Astrocyte (in vitro differentiated cells and primary cell): ENCODE data around the gene CDH23. TPM values are rescaled to one million over a fixed set of nuclear protein-coding genes. Genes with fewer than 3 reads are reported as not detected.

Source experiments
- DNase-seq: peaks from one replicate; pipeline ENCODE4 v3.0.0-alpha.2; 2010; ENCODE audit warnings: low read depth
- FAIRE-seq: peaks from 2 replicates; lab custom pipeline; 2011; peaks lifted over from hg19 to GRCh38; lab: Jason Lieb, UNC
- H2AFZ ChIP-seq: 2 replicates; pipeline ENCODE4 v1.6.0; 2012; ENCODE audit warnings: low read depth, low read length, inconsistent platforms
- H3K27ac ChIP-seq: 2 replicates; pipeline ENCODE4 v1.5.1; 2011; ENCODE audit warnings: low read depth, low read length, inconsistent platforms
- H3K27me3 ChIP-seq: 2 replicates; pipeline ENCODE4 v1.6.0; 2011; ENCODE audit warnings: low read length, inconsistent platforms; ENCODE audit not compliant: insufficient read depth
- H3K36me3 ChIP-seq: 2 replicates; pipeline ENCODE4 v1.5.1; 2011; ENCODE audit warnings: low read length, inconsistent platforms; ENCODE audit not compliant: insufficient read depth
- H3K4me1 ChIP-seq: 2 replicates; pipeline ENCODE4 v1.5.1; 2011; ENCODE audit warnings: low read length, inconsistent platforms; ENCODE audit not compliant: insufficient read depth
- H3K4me2 ChIP-seq: 2 replicates; pipeline ENCODE4 v1.6.0; 2012; ENCODE audit warnings: low read length, inconsistent platforms
- H3K4me3 ChIP-seq: 2 replicates; pipeline ENCODE4 v1.5.1; 2011; ENCODE audit warnings: low read depth, mild to moderate bottlenecking, low read length, inconsistent platforms; ENCODE audit not compliant: insufficient read depth
- H3K79me2 ChIP-seq: 2 replicates; pipeline ENCODE4 v1.6.0; 2012; ENCODE audit warnings: mild to moderate bottlenecking, low read length, inconsistent platforms; ENCODE audit not compliant: insufficient read depth
- H3K9ac ChIP-seq: 2 replicates; pipeline ENCODE4 v1.6.0; 2012; ENCODE audit warnings: mild to moderate bottlenecking, low read length, inconsistent platforms
- H3K9me3 ChIP-seq: 2 replicates; pipeline ENCODE4 v1.5.1; 2012; ENCODE audit warnings: low read depth, mild to moderate bottlenecking, low read length, inconsistent platforms; ENCODE audit not compliant: insufficient read depth
- H4K20me1 ChIP-seq: 2 replicates; pipeline ENCODE4 v1.6.0; 2012; ENCODE audit warnings: low read length, inconsistent platforms; ENCODE audit not compliant: insufficient read depth
- H3K27ac Mint-ChIP-seq: one replicate; pipeline ENCODE4 v1.8.0; 2021; ENCODE audit warnings: mild to moderate bottlenecking, mixed read lengths; ENCODE audit not compliant: unreplicated experiment
- H3K27me3 Mint-ChIP-seq: one replicate; pipeline ENCODE4 v1.8.0; 2021; ENCODE audit warnings: low read depth, mixed read lengths; ENCODE audit not compliant: unreplicated experiment
- H3K36me3 Mint-ChIP-seq: one replicate; pipeline ENCODE4 v1.8.0; 2021; ENCODE audit warnings: low read depth, mixed read lengths; ENCODE audit not compliant: unreplicated experiment
- H3K4me1 Mint-ChIP-seq: one replicate; pipeline ENCODE4 v1.8.0; 2021; ENCODE audit warnings: low read depth, mixed read lengths; ENCODE audit not compliant: unreplicated experiment
- H3K4me3 Mint-ChIP-seq: one replicate; pipeline ENCODE4 v1.8.0; 2021; ENCODE audit warnings: mild to moderate bottlenecking, moderate library complexity, mixed read lengths; ENCODE audit not compliant: unreplicated experiment
- H3K9me3 Mint-ChIP-seq: one replicate; pipeline ENCODE4 v1.8.0; 2021; ENCODE audit warnings: mild to moderate bottlenecking, mixed read lengths; ENCODE audit not compliant: unreplicated experiment
- CTCF ChIP-seq: IDR thresholded peaks from 2 replicates; pipeline ENCODE4 v1.5.1; 2011; ENCODE audit warnings: low read depth, mild to moderate bottlenecking, inconsistent platforms, low read length, moderate library complexity; ENCODE audit not compliant: insufficient read depth
- EZH2 ChIP-seq: IDR thresholded peaks from 2 replicates; pipeline ENCODE4 v1.6.1; 2012; ENCODE audit warnings: mild to moderate bottlenecking, low read length, inconsistent platforms; ENCODE audit not compliant: insufficient read depth
- total RNA-seq: library from RNA; stranded (reverse); gene quantifications from 2 replicates; pipeline ENCODE4 v1.2.1, GENCODE V29; 2021

The CDH23 gene
- total RNA-seq, 1 donor from 2014 or later: not detected

GRCh38 chr10:71752391-71753090, 355.8 kb downstream of the CDH23 start:
- Mint-ChIP-seq H3K36me3 (no peaks in the 10 kb centered on the region), H3K4me3 (no peak overlapping the region), H3K27me3 (peaks cover 64% of the 10 kb centered on the region), H3K27ac (no peak overlapping the region), H3K4me1 (peaks cover 3% of the 10 kb centered on the region), H3K9me3 (peaks cover 1% of the 10 kb centered on the region)
- Histone ChIP-seq H3K9me3 (no peaks in the 10 kb centered on the region), H3K27ac (no peak overlapping the region), H3K27me3 (peaks cover 16% of the 10 kb centered on the region), H3K36me3 (no peaks in the 10 kb centered on the region), H3K79me2 (no peaks in the 10 kb centered on the region), H2AFZ (no peak overlapping the region), H4K20me1 (no peaks in the 10 kb centered on the region), H3K4me2 (no peak overlapping the region), H3K9ac (no peak overlapping the region), H3K4me3 (no peak overlapping the region), H3K4me1 (peaks cover 3% of the 10 kb centered on the region)
- DNase-seq (no peak), FAIRE-seq (no peak)
- TF ChIP-seq CTCF (no peak), EZH2 (no peak)

- no peak for DNase-seq
- TF ChIP-seq CTCF (no peak), EZH2 (no peak)
- H3K9me3 Mint-ChIP-seq: peaks cover 1% of the 10 kb centered on the region
- no peak overlapping the region for H3K27ac Mint-ChIP-seq
- no peak for FAIRE-seq
- H3K4me3 Mint-ChIP-seq: no peak overlapping the region
- H3K27me3 Mint-ChIP-seq: peaks cover 64% of the 10 kb centered on the region
- Histone ChIP-seq H3K9ac (no peak overlapping the region), H2AFZ (no peak overlapping the region), H4K20me1 (no peaks in the 10 kb centered on the region), H3K79me2 (no peaks in the 10 kb centered on the region), H3K4me3 (no peak overlapping the region), H3K9me3 (no peaks in the 10 kb centered on the region), H3K4me1 (peaks cover 3% of the 10 kb centered on the region), H3K4me2 (no peak overlapping the region), H3K36me3 (no peaks in the 10 kb centered on the region), H3K27me3 (peaks cover 16% of the 10 kb centered on the region), H3K27ac (no peak overlapping the region)
- no peaks in the 10 kb centered on the region for H3K36me3 Mint-ChIP-seq
- peaks cover 4% of the 10 kb centered on the region for H3K4me1 Mint-ChIP-seq
Measured at GRCh38 chr10:71753091-71753959, 356.6 kb downstream of the CDH23 start.
